Panc1 (cell line): Measurements from ENCODE around the gene VEGFA. TPM values are rescaled to one million over a fixed set of nuclear protein-coding genes. Genes with fewer than 3 reads are reported as not detected.

Experiments
- ATAC-seq: fragments of 200-7000 bp; cut with Tn5 transposase; 2 replicates; pipeline ENCODE4 v1.9.1; 2020; ENCODE audit warnings: mild to moderate bottlenecking, moderate library complexity
- BruUV-seq: library from RNA; stranded (reverse); fragments of 400-500 nt; replicated peaks from 2 replicates; lab custom pipeline; 2021; lab: Mats Ljungman, UMichigan
- CTCF ChIA-PET: fragments of 300-600 bp; sonication (Branson Sonifier 250); formaldehyde crosslinking; loops from one replicate; lab custom pipeline; 2022; ENCODE audit warnings: antibody characterized with exemption; lab: Charles Lee
- POLR2A ChIA-PET: fragments of 300-600 bp; sonication (Branson Sonifier 250); formaldehyde crosslinking; loops from one replicate; lab custom pipeline; 2022; ENCODE audit warnings: antibody characterized with exemption; lab: Charles Lee
- DNase-seq: peaks from one replicate; pipeline ENCODE4 v3.0.0-alpha.2; 2010; ENCODE audit warnings: low read depth, low spot score
- H3K27ac ChIP-seq: 2 replicates; pipeline ENCODE4 v1.5.1; 2011; ENCODE audit warnings: mild to moderate bottlenecking, low read length, inconsistent platforms
- H3K27me3 ChIP-seq: fragments of 200-500 bp; sonication (Bioruptor generic); 2 replicates; pipeline ENCODE4 v1.6.0; 2014; ENCODE audit warnings: low read length, inconsistent platforms; ENCODE audit not compliant: control insufficient read depth, insufficient read depth
- H3K36me3 ChIP-seq: fragments of 200-500 bp; sonication (Bioruptor generic); 2 replicates; pipeline ENCODE4 v1.5.1; 2014; ENCODE audit warnings: inconsistent platforms, mild to moderate bottlenecking, low read length, moderate library complexity; ENCODE audit not compliant: control insufficient read depth, insufficient read depth
- H3K4me1 ChIP-seq: 2 replicates; pipeline ENCODE4 v1.5.1; 2011; ENCODE audit warnings: inconsistent platforms, mild to moderate bottlenecking, low read length, moderate library complexity; ENCODE audit not compliant: control insufficient read depth, insufficient read depth
- H3K4me3 ChIP-seq, 2 experiments: 2 replicates each; pipeline ENCODE4 v1.5.1; 2011 to 2012; ENCODE audit warnings: low read depth in 2 of 2, low read length in 2 of 2, mild to moderate bottlenecking in 2 of 2, inconsistent platforms in 1 of 2, moderate library complexity in 1 of 2
- H3K9me3 ChIP-seq: fragments of 200-500 bp; sonication (Bioruptor generic); 2 replicates; pipeline ENCODE4 v1.5.1; 2014; ENCODE audit warnings: low read depth, mild to moderate bottlenecking, inconsistent platforms, low read length, moderate library complexity; ENCODE audit not compliant: control insufficient read depth, insufficient read depth
- CTCF ChIP-seq: fragments of 450-650 bp; IDR thresholded peaks from 2 replicates; pipeline ENCODE4 v1.5.1; 2017; ENCODE audit warnings: mild to moderate bottlenecking
- POLR2AphosphoS5 ChIP-seq: IDR thresholded peaks from 2 replicates; pipeline ENCODE4 v1.6.1; 2012; ENCODE audit warnings: mild to moderate bottlenecking, low read depth, low read length, moderate library complexity
- REST ChIP-seq, 2 experiments: IDR thresholded peaks; 2 replicates each; pipeline ENCODE4 v1.6.1; 2011 to 2012; ENCODE audit warnings: low read depth in 2 of 2, control low read depth in 1 of 2, low read length in 1 of 2, mild to moderate bottlenecking in 1 of 2, moderate library complexity in 1 of 2; ENCODE audit not compliant: insufficient read depth in 1 of 2
- SIN3A ChIP-seq: IDR thresholded peaks from 2 replicates; pipeline ENCODE4 v1.6.1; 2012; ENCODE audit warnings: low read depth, mild to moderate bottlenecking, low read length, moderate library complexity, borderline replicate concordance; ENCODE audit not compliant: insufficient read depth
- TCF7L2 ChIP-seq: IDR thresholded peaks from 2 replicates; pipeline ENCODE4 v1.6.1; 2011; ENCODE audit warnings: mild to moderate bottlenecking, low read depth, low read length, inconsistent platforms
- in situ Hi-C: cut with HindIII; loops from 2 replicates; pipeline ENCODE4 v1.10.0; 2016; ENCODE audit warnings: low sequenced_read_pairs, low pct_unique_long_range_greater_than_20kb
- intact Hi-C: fragments of 100-400 bp; cut with micrococcal nuclease; formaldehyde crosslinking; loops from one replicate; pipeline ENCODE4 v1.10.0; 2022; ENCODE audit not compliant: unreplicated experiment
- total RNA-seq: library from RNA; stranded (reverse); gene quantifications from one replicate; pipeline ENCODE4 v1.2.1, GENCODE V29; 2021; ENCODE audit not compliant: unreplicated experiment

The VEGFA gene
- total RNA-seq, 1 experiment from 2014 or later: 98.7 TPM

GRCh38 chr6:43793875-43794242 lies 23.8 kb downstream of the VEGFA start:
- DNase-seq (no peak), ATAC-seq (no peak)
- H3K4me1 ChIP-seq: peaks cover 7% of the 10 kb centered on the region; the same call in 1 of the 2 replicates
- H3K36me3 ChIP-seq: no peaks in the 10 kb centered on the region
- no TSS peak for BruUV-seq
- in situ Hi-C loops (no loop called here), intact Hi-C loops (no loop called here)
- ChIA-PET CTCF (interaction anchor here (0.6 kb wide), 1 partner anchor 24 kb away, joined by 5 read pairs; the partner anchor contains the start of gene VEGFA), POLR2A (no interaction called here)
- no peaks in the 10 kb centered on the region for H3K27me3 ChIP-seq
- H3K27ac ChIP-seq: no peak overlapping the region
- TF ChIP-seq REST (IDR thresholded peaks at IDR 0.05; ENCODE audit: insufficient read depth in 1 of 2, low read depth in 2 of 2, low read length in 1 of 2) (no peak), CTCF (no peak), TCF7L2 (no peak), SIN3A (no peak), POLR2AphosphoS5 (no peak)
- H3K4me3 ChIP-seq: no peak overlapping the region
- H3K9me3 ChIP-seq: no peaks in the 10 kb centered on the region

- BruUV-seq: no TSS peak
These were observed 25.4 kb downstream of the VEGFA start for GRCh38 chr6:43795421-43795820.

More at GRCh38 chr6:43795421-43795820, 25.4 kb downstream of the VEGFA start:
- Histone ChIP-seq H3K36me3 (no peaks in the 10 kb centered on the region), H3K27me3 (no peaks in the 10 kb centered on the region), H3K4me3 (no peak overlapping the region), H3K9me3 (no peaks in the 10 kb centered on the region), H3K4me1 (peaks cover 11% of the 10 kb centered on the region), H3K27ac (no peak overlapping the region)
- intact Hi-C loops (no loop called here), in situ Hi-C loops (no loop called here)
- ATAC-seq: no peak
- POLR2A ChIA-PET: no interaction called here
- CTCF ChIA-PET: interaction anchor here (1.0 kb wide), 1 partner anchor 25 kb away, joined by 3 read pairs; the partner anchor contains the start of gene VEGFA
- no peak for DNase-seq
- TF ChIP-seq POLR2AphosphoS5 (no peak), CTCF (no peak), TCF7L2 (no peak), REST (IDR thresholded peaks at IDR 0.05; ENCODE audit: insufficient read depth in 1 of 2, low read depth in 2 of 2, low read length in 1 of 2) (no peak), SIN3A (no peak)
